Right lobe of liver (tissue), 4 donors: ENCODE measurements around the gene OTOP3.
"Not testable (repeated sequence)": the region's sequence is repeated elsewhere in the genome, so short reads cannot be mapped to it uniquely, and the experiment has no call there.

Source experiments
- POLR2A ChIP-seq: fragments of 450-650 bp; IDR thresholded peaks from one replicate; pipeline ENCODE4 v1.6.1; 2017; ENCODE audit warnings: antibody characterized with exemption, mild to moderate bottlenecking
- TF ChIP-seq, protein P1 (sequence below), 4 donors: fragments of 200-600 bp in 3 of 4; fragments of 450-650 bp in 1 of 4; IDR thresholded peaks; one replicate each; pipeline versions ENCODE4 v1.5.1 to v1.8.0; 2016 to 2022; ENCODE audit warnings: antibody characterized with exemption in 4 of 4, mild to moderate bottlenecking in 2 of 4
- donor health status: DM: no; HTN: no; CAD: no.
- donor health status: DM: no; HTN: no; CAD: no.
- donor health status: DM: no; HTN: yes; CAD: no.

- not testable (repeated sequence) for TF ChIP-seq POLR2A
- TF ChIP-seq, protein P1, sequence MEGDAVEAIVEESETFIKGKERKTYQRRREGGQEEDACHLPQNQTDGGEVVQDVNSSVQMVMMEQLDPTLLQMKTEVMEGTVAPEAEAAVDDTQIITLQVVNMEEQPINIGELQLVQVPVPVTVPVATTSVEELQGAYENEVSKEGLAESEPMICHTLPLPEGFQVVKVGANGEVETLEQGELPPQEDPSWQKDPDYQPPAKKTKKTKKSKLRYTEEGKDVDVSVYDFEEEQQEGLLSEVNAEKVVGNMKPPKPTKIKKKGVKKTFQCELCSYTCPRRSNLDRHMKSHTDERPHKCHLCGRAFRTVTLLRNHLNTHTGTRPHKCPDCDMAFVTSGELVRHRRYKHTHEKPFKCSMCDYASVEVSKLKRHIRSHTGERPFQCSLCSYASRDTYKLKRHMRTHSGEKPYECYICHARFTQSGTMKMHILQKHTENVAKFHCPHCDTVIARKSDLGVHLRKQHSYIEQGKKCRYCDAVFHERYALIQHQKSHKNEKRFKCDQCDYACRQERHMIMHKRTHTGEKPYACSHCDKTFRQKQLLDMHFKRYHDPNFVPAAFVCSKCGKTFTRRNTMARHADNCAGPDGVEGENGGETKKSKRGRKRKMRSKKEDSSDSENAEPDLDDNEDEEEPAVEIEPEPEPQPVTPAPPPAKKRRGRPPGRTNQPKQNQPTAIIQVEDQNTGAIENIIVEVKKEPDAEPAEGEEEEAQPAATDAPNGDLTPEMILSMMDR (IDR thresholded peaks at IDR 0.05) = not testable (repeated sequence)
Observed at GRCh38 chr17:74982663-74983313, 47.1 kb downstream of the OTOP3 start.
